GM12873 (cell line): ENCODE data around the gene BMPR1A.

Source experiments
- CTCF ChIP-seq: IDR thresholded peaks from 2 replicates; pipeline ENCODE4 v1.5.1; 2012; ENCODE audit warnings: low read depth, mild to moderate bottlenecking, moderate library complexity, low read length, control low read depth; ENCODE audit not compliant: insufficient read depth; ENCODE audit errors: missing control alignments

BMPR1A gene

GRCh38 chr10:86820509-86820908 is 64.1 kb downstream of the BMPR1A start:
- TF ChIP-seq CTCF: no peak

- no peak for TF ChIP-seq CTCF
Observed at GRCh38 chr10:86821388-86821999, 65.1 kb downstream of the BMPR1A start.

GRCh38 chr10:86823565-86823964 is 67.1 kb downstream of the BMPR1A start:
- no peak for TF ChIP-seq CTCF

- no peak for TF ChIP-seq CTCF
Observed at GRCh38 chr10:86824151-86824550, 67.7 kb downstream of the BMPR1A start.

- no peak for TF ChIP-seq CTCF
Observed at GRCh38 chr10:86825366-86825765, 68.9 kb downstream of the BMPR1A start.

GRCh38 chr10:86827639-86828038 is 71.2 kb downstream of the BMPR1A start:
- no peak for TF ChIP-seq CTCF

- TF ChIP-seq CTCF: no peak
Observed at GRCh38 chr10:86828145-86828544, 71.7 kb downstream of the BMPR1A start.
